GM12878 (cell line): ENCODE measurements around the gene OR5B3. TPM values are rescaled to one million over a fixed set of nuclear protein-coding genes. Genes with fewer than 3 reads are reported as not detected.

Source experiments
- ATAC-seq: fragments of 200-7000 bp; cut with Tn5 transposase; 3 replicates; pipeline ENCODE4 v1.9.1; 2020; ENCODE audit warnings: mild to moderate bottlenecking, moderate library complexity
- BruUV-seq: library from RNA; stranded (reverse); fragments of 400-500 nt; replicated peaks from 2 replicates; lab custom pipeline; 2021; lab: Mats Ljungman, UMichigan
- CTCF ChIA-PET: fragments of 300-600 bp; sonication (Branson Sonifier 250); formaldehyde crosslinking; extraction: SDS; loops from one replicate; lab custom pipeline; 2021; ENCODE audit warnings: inconsistent platforms; lab: Yijun Ruan, JAX
- POLR2A ChIA-PET: fragments of 350-600 bp; formaldehyde crosslinking; extraction: SDS; loops from one replicate; lab custom pipeline; 2021; ENCODE audit warnings: inconsistent platforms; lab: Charles Lee
- RAD21 ChIA-PET: fragments of 300-600 bp; sonication (Branson Sonifier 250); formaldehyde crosslinking; loops from one replicate; lab custom pipeline; 2023; ENCODE audit warnings: antibody characterized with exemption; ENCODE audit not compliant: unreplicated experiment; lab: Charles Lee
- SMC1A ChIA-PET: fragments of 300-600 bp; sonication (Branson Sonifier 250); formaldehyde crosslinking; loops from one replicate; lab custom pipeline; 2023; ENCODE audit not compliant: unreplicated experiment, uncharacterized antibody; lab: Charles Lee
- DNase-seq: peaks from one replicate; pipeline ENCODE4 v3.0.0-alpha.2; 2011; ENCODE audit warnings: low read depth, low spot score
- FAIRE-seq: peaks from 3 replicates; lab custom pipeline; 2011; peaks lifted over from hg19 to GRCh38; lab: Jason Lieb, UNC
- H2AFZ ChIP-seq: 2 replicates; pipeline ENCODE4 v1.6.0; 2011; ENCODE audit warnings: low read depth, low read length, control low read depth; ENCODE audit not compliant: control insufficient read depth
- H3K27ac ChIP-seq: 2 replicates; pipeline ENCODE4 v1.5.1; 2011; ENCODE audit warnings: control low read depth; ENCODE audit not compliant: control insufficient read depth, insufficient read depth
- H3K27me3 ChIP-seq, 2 experiments: replicated peaks in 1 of 2; 2 replicates each; pipeline versions ENCODE4 v1.6.0 to v1.6.1; 2011; ENCODE audit warnings: low read length in 1 of 2; ENCODE audit not compliant: control insufficient read depth in 2 of 2, insufficient read depth in 2 of 2
- H3K36me3 ChIP-seq, 2 experiments: 2 replicates each; pipeline ENCODE4 v1.5.1; 2011; ENCODE audit warnings: low read length in 1 of 2; ENCODE audit not compliant: control insufficient read depth in 2 of 2, insufficient read depth in 2 of 2
- H3K4me1 ChIP-seq: 2 replicates; pipeline ENCODE4 v1.6.1; 2011; ENCODE audit warnings: mild to moderate bottlenecking, low read length, moderate library complexity, mixed read lengths; ENCODE audit not compliant: control insufficient read depth, insufficient read depth
- H3K4me2 ChIP-seq: 2 replicates; pipeline ENCODE4 v1.6.0; 2011; ENCODE audit warnings: control low read depth; ENCODE audit not compliant: control insufficient read depth, insufficient read depth
- H3K4me3 ChIP-seq: fragments of 200-600 bp; sonication (generic); 2 replicates; pipeline ENCODE4 v1.5.1; 2016
- H3K79me2 ChIP-seq: 2 replicates; pipeline ENCODE4 v1.6.0; 2011; ENCODE audit warnings: low read length; ENCODE audit not compliant: control insufficient read depth, insufficient read depth
- H3K9ac ChIP-seq: 2 replicates; pipeline ENCODE4 v1.8.0; 2011; ENCODE audit warnings: low read length, control low read depth, mixed read lengths; ENCODE audit not compliant: control insufficient read depth, insufficient read depth
- H3K9me3 ChIP-seq: replicated peaks from 3 replicates; pipeline ENCODE4 v1.5.1; 2011; ENCODE audit warnings: mild to moderate bottlenecking, low read length; ENCODE audit not compliant: control insufficient read depth, insufficient read depth
- H4K20me1 ChIP-seq: 2 replicates; pipeline ENCODE4 v1.6.0; 2011; ENCODE audit not compliant: control insufficient read depth, insufficient read depth
- DPF2 ChIP-seq: fragments of 450-650 bp; IDR thresholded peaks from 2 replicates; pipeline ENCODE4 v1.6.1; 2017; ENCODE audit warnings: mild to moderate bottlenecking
- IRF4 ChIP-seq: IDR thresholded peaks from 2 replicates; pipeline ENCODE4 v1.6.1; 2011; ENCODE audit warnings: low read depth, low read length
- JUND ChIP-seq: IDR thresholded peaks from 2 replicates; pipeline ENCODE4 v1.6.1; 2012; ENCODE audit warnings: low read depth, mild to moderate bottlenecking, low read length, improper control_type of control experiment, moderate library complexity
- MYB ChIP-seq: fragments of 150-350 bp; IDR thresholded peaks from 2 replicates; pipeline ENCODE4 v1.6.1; 2014; ENCODE audit warnings: mild to moderate bottlenecking, low read depth, low read length, borderline replicate concordance
- NRF1 ChIP-seq: conservative IDR thresholded peaks from 2 replicates; pipeline ENCODE4 v1.6.1; 2011; ENCODE audit warnings: mild to moderate bottlenecking, low read depth, low read length, improper control_type of control experiment
- SPI1 ChIP-seq: IDR thresholded peaks from 2 replicates; pipeline ENCODE4 v1.6.1; 2011; ENCODE audit warnings: low read depth, mild to moderate bottlenecking, low read length, moderate library complexity, borderline replicate concordance; ENCODE audit not compliant: insufficient read depth
- YBX1 ChIP-seq: fragments of 450-650 bp; IDR thresholded peaks from 2 replicates; pipeline ENCODE4 v1.6.1; 2016; ENCODE audit warnings: antibody characterized with exemption
- ZNF384 ChIP-seq: IDR thresholded peaks from 2 replicates; pipeline ENCODE4 v1.6.1; 2012; ENCODE audit warnings: low read depth, mild to moderate bottlenecking, low read length, improper control_type of control experiment, borderline replicate concordance
- WGBS: methylation state at CpG from one replicate; pipeline ENCODE4 v1.1.6; 2016; ENCODE audit warnings: low lambda C conversion rate; ENCODE audit not compliant: insufficient replicate concordance, insufficient coverage; ENCODE audit errors: missing lambda C conversion rate; 5-methylcytosine and 5-hydroxymethylcytosine counted together
- in situ Hi-C: fragments of 300-500 bp; cut with MboI; formaldehyde crosslinking; loops from 9 replicates; pipeline ENCODE4 v1.14.3; 2018; ENCODE audit warnings: mixed read lengths
- intact Hi-C: fragments of 100-400 bp; cut with micrococcal nuclease; formaldehyde crosslinking; loops from one replicate; pipeline ENCODE4 v1.14.2; 2022; ENCODE audit not compliant: unreplicated experiment
- polyA plus RNA-seq, 11 experiments: library from polyadenylated mRNA; depleted of rRNA in 4 of 11; unstranded in 6 of 11; stranded (reverse) in 5 of 11; fragments of >200 nt; fragmentation: Nextera tagmentation in 4 of 11; fragmentation: Illumina TruSeq in 1 of 11; extraction: Ambion mirVana in 4 of 11; extraction: Trizol in 1 of 11; gene quantifications; 1 replicate in 1 of 11; 2 replicates in 10 of 11; pipeline versions ENCODE4 v1.2.1 to v1.2.3, GENCODE V29; 2011 to 2016; ENCODE audit warnings: inconsistent platforms in 2 of 11, missing spikeins in 2 of 11, low read depth in 1 of 11
- total RNA-seq, 4 experiments: library from RNA; depleted of rRNA in 3 of 4; stranded (reverse); fragments of >200 nt in 3 of 4; fragmentation: Illumina TruSeq in 1 of 4; extraction: Trizol in 1 of 4; gene quantifications; 2 replicates each; pipeline versions ENCODE4 v1.2.1 to v1.2.3, GENCODE V29; 2013 to 2021
- TF ChIP-seq, protein P1 (sequence below): IDR thresholded peaks from 2 replicates; pipeline ENCODE4 v1.6.1; 2011; ENCODE audit warnings: low read depth, mild to moderate bottlenecking, low read length, moderate library complexity, borderline replicate concordance; ENCODE audit errors: extremely low read depth
- TF ChIP-seq, protein P2 (sequence below): IDR thresholded peaks from 2 replicates; pipeline ENCODE4 v1.6.1; 2011; ENCODE audit warnings: borderline replicate concordance, low read depth, mild to moderate bottlenecking, moderate library complexity, mixed read lengths, low read length; ENCODE audit not compliant: insufficient read depth; ENCODE audit errors: extremely low read length

The OR5B3 gene
- total and polyA plus RNA-seq, 10 of the 15 experiments (the other 5 are each of a cell fraction or from before 2014, with no cell fraction given) = not detected

DNA sequence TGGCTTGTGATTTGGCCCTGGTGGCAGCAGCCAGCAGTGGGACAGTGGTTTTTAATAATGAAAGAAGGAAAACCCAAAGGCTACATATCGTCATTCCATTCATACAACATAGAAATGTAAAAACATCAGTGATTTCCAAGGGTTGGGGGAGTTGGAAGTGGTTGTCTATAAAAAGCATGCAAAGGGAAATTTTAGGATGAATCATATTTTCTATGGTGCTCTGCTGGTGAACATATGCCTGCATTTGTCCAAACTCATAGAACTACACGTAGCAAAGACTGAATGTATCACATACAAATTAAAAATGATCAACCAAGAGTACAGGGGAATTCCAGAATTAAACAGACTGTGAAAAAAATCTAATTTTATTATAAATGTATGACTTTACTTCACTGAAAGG lies 11.1 kb downstream of the OR5B3 start:
- in situ Hi-C loops = no loop called here
- Histone ChIP-seq H4K20me1 (no peaks in the 10 kb centered on the region), H3K9me3 (no peaks in the 10 kb centered on the region; the same call in 2 of the 3 replicates), H3K27me3 (no peaks in the 10 kb centered on the region), H3K79me2 (no peaks in the 10 kb centered on the region), H3K4me2 (no peak overlapping the region), H3K9ac (no peak overlapping the region), H2AFZ (no peak overlapping the region), H3K27ac (no peak overlapping the region), H3K36me3 (no peaks in the 10 kb centered on the region), H3K4me3 (no peak overlapping the region), H3K4me1 (no peaks in the 10 kb centered on the region)
- DNase-seq = no peak
- POLR2A ChIA-PET = no interaction called here
- SMC1A ChIA-PET = no interaction called here
- CTCF ChIA-PET = no interaction called here
- no peak for FAIRE-seq
- WGBS = 32% methylated on average over 2 of the region's 2 CpGs
- ATAC-seq = no peak
- TF ChIP-seq IRF4 (no peak), NRF1 (no peak), MYB (no peak), ZNF384 (no peak), SPI1 (no peak), DPF2 (no peak), YBX1 (no peak), JUND (no peak)
- TF ChIP-seq, protein P1, sequence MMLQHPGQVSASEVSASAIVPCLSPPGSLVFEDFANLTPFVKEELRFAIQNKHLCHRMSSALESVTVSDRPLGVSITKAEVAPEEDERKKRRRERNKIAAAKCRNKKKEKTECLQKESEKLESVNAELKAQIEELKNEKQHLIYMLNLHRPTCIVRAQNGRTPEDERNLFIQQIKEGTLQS = no peak
- TF ChIP-seq, protein P2, sequence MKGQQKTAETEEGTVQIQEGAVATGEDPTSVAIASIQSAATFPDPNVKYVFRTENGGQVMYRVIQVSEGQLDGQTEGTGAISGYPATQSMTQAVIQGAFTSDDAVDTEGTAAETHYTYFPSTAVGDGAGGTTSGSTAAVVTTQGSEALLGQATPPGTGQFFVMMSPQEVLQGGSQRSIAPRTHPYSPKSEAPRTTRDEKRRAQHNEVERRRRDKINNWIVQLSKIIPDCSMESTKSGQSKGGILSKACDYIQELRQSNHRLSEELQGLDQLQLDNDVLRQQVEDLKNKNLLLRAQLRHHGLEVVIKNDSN = no peak
- intact Hi-C loops = no loop called here
- BruUV-seq = no TSS peak
- RAD21 ChIA-PET = no interaction called here
